ENCODE data around the gene MAP4K3.

- TF ChIP-seq EZH2 (IDR thresholded peaks at IDR 0.05) = no peak
- no peak for TF ChIP-seq POLR2AphosphoS5 (IDR thresholded peaks at IDR 0.05; ENCODE audit: borderline replicate concordance, low read depth, low read length)
- no peak for TF ChIP-seq FOXP2 (optimal IDR thresholded peaks at IDR 0.05; ENCODE audit: control extremely low read depth, extremely low read length, insufficient read depth)
Measured at GRCh38 chr2:39335930-39336329, 101.2 kb downstream of the MAP4K3 start.

Data from SK-N-MC (cell line).